Measurements from ENCODE around the gene MSTO1. TPM values are rescaled to one million over a fixed set of nuclear protein-coding genes. Genes with fewer than 3 reads are reported as not detected.
"Not testable (repeated sequence)": the region's sequence is repeated elsewhere in the genome, so short reads cannot be mapped to it uniquely, and the experiment has no call there.

Gene MSTO1
- total RNA-seq, 1 donor from 2014 or later: 38.1 TPM

- Histone ChIP-seq H3K27ac (no peak overlapping the region), H3K4me1 (no peaks in the 10 kb centered on the region), H3K9me3 (no peaks in the 10 kb centered on the region), H3K4me3 (no peak overlapping the region), H3K36me3 (no peaks in the 10 kb centered on the region), H3K27me3 (no peaks in the 10 kb centered on the region)
- TF ChIP-seq CTCF (IDR thresholded peaks at IDR 0.05) (no peak), POLR2A (IDR thresholded peaks at IDR 0.05) (no peak), POLR2AphosphoS5 (IDR thresholded peaks at IDR 0.05; ENCODE audit: insufficient read depth in 1 of 2, low read depth in 1 of 2) (no peak)
- intact Hi-C loops (cut with DNase I): no loop called here
- no peak for DNase-seq (ENCODE audit: extremely low spot score in 2 of 2)
These were observed 12.2 kb downstream of the MSTO1 start for GRCh38 chr1:155622191-155622590.

GRCh38 chr1:155623357-155623756 lies 13.3 kb downstream of the MSTO1 start:
- intact Hi-C loops (cut with DNase I): no loop called here
- H3K27me3 ChIP-seq: no peaks in the 10 kb centered on the region

GRCh38 chr1:155626428-155626827 lies 16.4 kb downstream of the MSTO1 start:
- H3K27me3 ChIP-seq; H3K4me3 ChIP-seq; H3K27ac ChIP-seq; DNase-seq (ENCODE audit: extremely low spot score in 2 of 2); H3K36me3 ChIP-seq; intact Hi-C loops (cut with DNase I); H3K9me3 ChIP-seq; H3K4me1 ChIP-seq: not testable (repeated sequence)

More at GRCh38 chr1:155623357-155623756, 13.3 kb downstream of the MSTO1 start:
- Histone ChIP-seq H3K9me3 (no peaks in the 10 kb centered on the region), H3K4me3 (no peak overlapping the region), H3K27ac (no peak overlapping the region), H3K36me3 (no peaks in the 10 kb centered on the region), H3K4me1 (no peaks in the 10 kb centered on the region)
- no peak for DNase-seq (ENCODE audit: extremely low spot score in 2 of 2)
- no peak for TF ChIP-seq CTCF (IDR thresholded peaks at IDR 0.05)
- no peak for TF ChIP-seq POLR2A (IDR thresholded peaks at IDR 0.05)
- no peak for TF ChIP-seq POLR2AphosphoS5 (IDR thresholded peaks at IDR 0.05; ENCODE audit: insufficient read depth in 1 of 2, low read depth in 1 of 2)

GRCh38 chr1:155636397-155637153 lies 26.6 kb downstream of the MSTO1 start:
- no peak overlapping the region for H3K4me3 ChIP-seq
- no peak overlapping the region for H3K27ac ChIP-seq
- H3K9me3 ChIP-seq: no peaks in the 10 kb centered on the region
- H3K36me3 ChIP-seq: no peaks in the 10 kb centered on the region
- DNase-seq (ENCODE audit: extremely low spot score in 2 of 2): no peak
- no peaks in the 10 kb centered on the region for H3K27me3 ChIP-seq
- no peaks in the 10 kb centered on the region for H3K4me1 ChIP-seq
- intact Hi-C loops (cut with DNase I): no loop called here
- no peak for TF ChIP-seq CTCF (IDR thresholded peaks at IDR 0.05)
- no peak for TF ChIP-seq POLR2AphosphoS5 (IDR thresholded peaks at IDR 0.05; ENCODE audit: insufficient read depth in 1 of 2, low read depth in 1 of 2)
- no peak for TF ChIP-seq POLR2A (IDR thresholded peaks at IDR 0.05)

GRCh38 chr1:155640367-155640766 lies 30.3 kb downstream of the MSTO1 start:
- H3K27me3 ChIP-seq: no peaks in the 10 kb centered on the region
- intact Hi-C loops (cut with DNase I): no loop called here

GRCh38 chr1:155642559-155643180 lies 32.7 kb downstream of the MSTO1 start:
- DNase-seq (ENCODE audit: extremely low spot score in 2 of 2); H3K9me3 ChIP-seq; H3K4me3 ChIP-seq; H3K36me3 ChIP-seq; H3K27ac ChIP-seq; intact Hi-C loops (cut with DNase I); H3K27me3 ChIP-seq: not testable (repeated sequence)
- peaks cover 26% of the 10 kb centered on the region for H3K4me1 ChIP-seq

More at GRCh38 chr1:155640367-155640766, 30.3 kb downstream of the MSTO1 start:
- no peaks in the 10 kb centered on the region for H3K36me3 ChIP-seq
- no peak for DNase-seq (ENCODE audit: extremely low spot score in 2 of 2)
- no peak overlapping the region for H3K27ac ChIP-seq
- peaks cover 8% of the 10 kb centered on the region for H3K4me1 ChIP-seq
- no peak for TF ChIP-seq POLR2AphosphoS5 (IDR thresholded peaks at IDR 0.05; ENCODE audit: insufficient read depth in 1 of 2, low read depth in 1 of 2)
- no peak for TF ChIP-seq CTCF (IDR thresholded peaks at IDR 0.05)
- TF ChIP-seq POLR2A (IDR thresholded peaks at IDR 0.05): no peak
- peaks cover 8% of the 10 kb centered on the region for H3K9me3 ChIP-seq
- H3K4me3 ChIP-seq: no peak overlapping the region
